HG03439 (cell line): Measurements from ENCODE around the gene SLC66A1.

Source experiments
- ATAC-seq: cut with Tn5 transposase; IDR thresholded peaks from one replicate; pipeline ENCODE4 v1.9.1; 2021; ENCODE audit warnings: mild to moderate bottlenecking, moderate library complexity; ENCODE audit not compliant: unreplicated experiment

Gene SLC66A1

DNA sequence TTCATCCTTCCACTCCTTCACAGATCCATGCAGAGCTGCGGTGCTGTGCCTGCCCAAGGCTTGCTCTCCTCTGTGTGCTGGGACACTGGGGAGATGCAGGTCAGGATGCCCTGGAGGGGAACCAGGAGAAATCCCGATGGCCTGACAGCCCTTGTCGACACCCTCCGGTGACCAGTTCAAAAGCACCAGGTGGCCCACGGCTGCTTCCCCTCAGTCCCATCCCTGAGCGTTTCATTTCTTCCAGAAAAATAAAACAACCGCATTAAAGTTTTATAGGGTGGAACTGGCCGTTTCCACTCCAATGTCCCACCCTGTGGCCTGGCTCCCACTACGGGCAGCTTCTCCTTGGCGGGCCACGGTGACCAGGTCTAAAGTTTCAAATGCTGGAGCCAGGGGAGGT is 48.3 kb downstream of the SLC66A1 start:
- no peak for ATAC-seq

DNA sequence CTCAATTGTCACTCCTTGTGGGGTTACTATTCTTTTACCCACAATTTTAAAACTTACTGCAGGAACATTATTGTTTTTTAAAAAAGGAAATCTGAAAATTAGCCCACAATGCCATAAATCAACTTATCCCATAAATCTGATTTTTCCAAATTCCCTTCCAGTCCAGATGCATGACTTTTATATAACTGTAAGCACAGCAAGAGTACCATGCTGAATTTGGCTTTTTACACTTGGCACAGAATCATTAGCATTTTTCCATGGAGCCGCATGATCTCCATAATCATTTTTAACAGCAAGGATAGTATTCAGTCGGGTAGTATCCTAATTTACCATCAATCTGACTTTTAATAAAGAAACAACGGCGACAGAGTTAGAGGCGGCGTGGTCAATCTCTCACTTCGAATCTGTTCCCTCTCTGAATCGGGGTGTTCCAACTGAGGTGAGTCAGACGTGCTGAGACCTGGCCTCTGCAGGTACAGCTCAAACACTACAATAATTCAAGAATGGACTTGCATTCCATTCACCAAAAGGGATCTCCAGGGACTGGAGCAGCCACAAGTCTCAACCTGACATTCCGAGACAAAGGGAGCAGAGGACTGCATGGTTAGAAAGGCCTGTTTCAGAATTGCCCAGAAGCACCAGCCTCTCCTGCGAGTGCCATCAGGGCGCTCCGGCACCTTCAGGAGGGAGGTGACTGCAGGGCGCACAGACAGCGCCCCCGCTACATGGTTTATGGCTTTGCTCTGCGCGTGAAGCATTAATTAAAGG is 48.9 kb downstream of the SLC66A1 start:
- ATAC-seq: no peak

DNA sequence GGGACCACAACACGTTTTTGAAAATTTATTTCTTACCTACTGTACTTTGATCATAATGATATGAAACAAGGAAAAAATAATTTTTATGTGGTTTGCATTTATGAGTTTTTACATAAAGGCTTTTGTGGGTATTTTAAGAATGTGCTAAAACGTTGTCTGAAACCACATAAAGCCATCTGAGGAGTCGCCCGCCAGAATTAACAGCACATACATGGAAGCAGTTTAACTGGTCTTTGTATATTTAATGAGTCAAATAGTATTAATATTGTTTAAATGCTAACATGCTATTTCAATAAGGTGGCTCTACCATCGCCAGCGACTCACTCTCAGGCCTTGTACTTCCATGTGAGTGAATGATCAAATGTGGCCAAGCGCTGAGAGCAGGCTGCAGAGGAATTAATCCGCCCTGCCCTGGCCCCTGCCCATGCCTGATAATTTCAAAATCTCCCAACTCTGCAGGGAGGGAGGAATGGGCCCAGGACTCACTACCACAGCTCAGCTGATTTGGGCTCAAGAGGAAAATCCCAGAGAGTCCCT is 49.6 kb downstream of the SLC66A1 start:
- ATAC-seq: no peak

DNA sequence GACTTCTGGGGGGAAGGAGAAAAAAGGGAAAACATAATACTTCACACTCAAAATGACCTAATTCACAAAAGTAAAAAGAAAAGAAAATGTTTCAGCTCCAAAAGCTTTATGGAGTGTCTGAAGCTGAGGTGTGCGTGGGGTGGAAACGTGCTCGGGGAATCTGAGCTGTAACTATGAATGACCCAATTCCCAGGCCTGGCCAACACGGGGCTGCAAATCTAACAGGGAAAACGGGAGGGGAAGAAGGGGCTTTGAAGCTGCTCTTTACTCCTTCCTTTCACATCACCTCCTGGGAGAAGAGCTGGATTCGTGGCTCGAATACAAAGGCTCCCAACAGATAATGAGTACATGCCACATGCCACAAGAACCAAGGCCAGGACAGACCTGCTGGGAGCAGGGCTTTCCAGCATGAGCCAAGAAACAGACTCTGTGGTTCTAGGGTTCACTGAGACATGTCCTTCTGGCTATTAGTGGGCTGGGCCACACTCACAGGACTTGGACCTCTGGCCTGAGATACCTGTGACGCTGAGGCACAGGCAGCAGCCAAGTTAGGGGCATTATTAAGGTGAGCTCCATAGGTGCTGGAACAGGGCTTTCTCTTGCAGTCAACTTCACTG is 51.5 kb downstream of the SLC66A1 start:
- ATAC-seq: no peak

GRCh38 chr1:19365721-19366120 is 53.6 kb downstream of the SLC66A1 start:
- no peak for ATAC-seq

DNA sequence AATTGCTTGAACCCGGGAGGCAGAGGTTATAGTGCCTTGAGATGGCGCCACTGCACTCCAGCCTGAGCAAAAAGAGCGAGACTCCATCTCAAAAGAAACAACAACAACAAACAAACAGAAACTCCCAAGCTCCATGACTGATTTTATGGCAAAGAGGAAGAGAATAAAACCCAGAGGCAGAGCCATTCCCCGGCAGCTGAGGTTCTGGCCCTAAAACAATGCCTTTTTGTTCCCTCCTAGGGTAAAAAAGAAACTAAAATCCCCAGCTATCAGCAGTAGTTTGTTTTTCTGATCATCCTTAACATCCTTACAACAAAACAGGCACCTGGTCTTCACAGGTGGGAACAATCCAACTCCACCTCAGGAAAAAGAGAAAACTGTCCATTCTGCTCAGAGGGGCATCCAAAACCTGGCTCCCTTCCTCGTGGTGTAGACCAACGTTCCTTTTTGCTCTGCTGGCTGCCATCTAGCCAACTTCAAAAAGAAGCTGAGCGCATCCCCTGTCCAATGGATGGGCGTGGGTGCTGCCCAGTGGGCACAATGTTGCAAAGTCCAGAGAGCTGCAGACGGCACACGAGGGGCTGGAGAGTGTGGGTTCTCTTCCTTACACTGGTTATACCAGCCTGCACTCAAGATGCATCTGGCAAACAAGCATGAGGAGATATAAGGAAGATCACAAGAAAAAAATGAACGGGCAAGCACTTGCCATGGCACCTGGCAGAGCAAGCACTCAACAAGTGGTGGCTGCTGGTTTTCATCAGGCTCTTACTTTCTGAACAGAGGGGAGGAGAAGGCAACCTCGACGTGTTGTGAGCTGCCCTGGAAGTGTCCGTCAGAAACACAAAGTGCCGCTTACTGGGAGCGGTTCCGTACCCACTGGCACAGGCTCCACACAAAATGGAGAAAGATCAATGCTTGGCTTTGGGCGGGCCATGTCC is 54.7 kb downstream of the SLC66A1 start:
- no peak for ATAC-seq

GRCh38 chr1:19367584-19368041 is 55.5 kb downstream of the SLC66A1 start:
- ATAC-seq: no peak

GRCh38 chr1:19368050-19368449 is 55.9 kb downstream of the SLC66A1 start:
- no peak for ATAC-seq

GRCh38 chr1:19368964-19369363 is 56.8 kb downstream of the SLC66A1 start:
- ATAC-seq: no peak

GRCh38 chr1:19369396-19370090 is 57.4 kb downstream of the SLC66A1 start:
- no peak for ATAC-seq

DNA sequence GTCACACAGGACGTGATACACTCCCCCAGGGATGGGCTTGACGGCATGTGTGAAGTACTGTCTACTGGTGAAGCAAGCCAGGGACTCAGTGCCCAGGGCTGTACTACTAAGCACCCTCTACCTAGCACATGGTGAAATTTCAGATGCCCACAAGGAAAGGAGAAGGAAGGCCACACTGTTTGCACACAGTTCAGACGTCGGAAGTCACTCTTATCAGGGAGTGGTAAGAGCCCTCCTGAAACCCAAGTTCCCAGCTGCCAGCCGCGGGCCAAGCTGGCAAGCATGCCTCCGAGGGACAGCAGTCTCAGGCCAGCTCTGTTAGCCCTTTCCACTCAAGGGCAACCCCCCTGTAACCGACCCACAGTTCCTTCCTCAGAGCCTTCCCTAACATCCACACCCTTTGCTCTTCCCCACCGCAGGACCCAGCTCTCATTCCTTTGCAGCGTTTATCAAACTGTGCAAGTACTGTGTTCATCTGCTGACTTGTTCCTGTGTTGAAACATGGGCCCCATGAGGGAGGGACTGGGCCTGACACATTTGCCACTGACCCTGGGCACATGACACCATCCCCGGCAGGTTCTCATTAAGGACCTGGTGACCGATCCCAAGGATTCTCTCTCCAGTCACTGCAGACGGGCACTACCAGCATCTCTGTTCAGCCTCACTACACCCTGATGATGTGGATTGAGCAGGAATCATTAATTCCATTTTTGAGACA is 58.5 kb downstream of the SLC66A1 start:
- no peak for ATAC-seq

DNA sequence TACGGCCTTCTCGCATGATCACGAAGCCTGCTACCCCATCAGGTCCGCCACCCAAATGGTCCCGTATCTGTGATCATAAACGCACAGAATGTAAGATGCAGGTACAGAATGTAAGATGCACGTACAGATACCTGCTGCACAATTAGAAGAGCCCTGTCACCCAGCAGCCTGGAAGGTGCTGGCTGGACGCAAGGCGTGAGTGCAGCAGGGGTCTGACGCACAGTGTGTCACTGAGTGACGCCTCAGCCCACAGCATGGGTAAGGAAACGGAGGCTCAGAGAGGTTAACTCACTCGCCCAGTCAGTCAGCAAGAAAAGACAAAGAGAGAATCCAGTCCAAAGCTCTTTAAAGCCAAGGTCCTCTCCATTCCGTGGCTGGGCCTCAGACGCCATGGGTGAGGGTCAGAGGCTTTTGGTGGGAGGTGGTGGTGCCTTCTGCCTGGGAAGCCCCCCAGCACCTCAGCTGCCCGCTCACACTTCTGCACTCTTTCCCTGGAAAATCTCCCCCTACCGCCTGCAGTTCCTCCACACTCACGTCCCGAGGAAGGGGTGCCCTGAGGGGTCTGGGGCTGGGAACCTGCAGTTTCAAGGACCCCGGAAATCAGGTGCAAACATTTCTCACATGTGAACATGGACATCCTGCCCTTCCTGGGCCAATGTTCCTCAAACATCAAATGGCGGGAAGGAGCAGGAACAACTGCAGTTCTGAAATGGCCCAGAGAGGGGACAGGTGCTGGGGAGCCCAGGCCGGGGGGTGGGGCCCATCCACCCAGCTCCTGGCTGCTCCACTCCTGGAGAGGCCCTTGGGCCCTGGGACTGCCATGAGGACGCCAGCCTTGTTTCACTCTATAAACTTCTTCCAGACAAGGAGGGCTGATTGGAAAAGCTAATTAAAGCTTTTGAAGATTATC is 59.4 kb downstream of the SLC66A1 start:
- no peak for ATAC-seq

GRCh38 chr1:19372136-19372514 is 60.0 kb downstream of the SLC66A1 start:
- no peak for ATAC-seq

DNA sequence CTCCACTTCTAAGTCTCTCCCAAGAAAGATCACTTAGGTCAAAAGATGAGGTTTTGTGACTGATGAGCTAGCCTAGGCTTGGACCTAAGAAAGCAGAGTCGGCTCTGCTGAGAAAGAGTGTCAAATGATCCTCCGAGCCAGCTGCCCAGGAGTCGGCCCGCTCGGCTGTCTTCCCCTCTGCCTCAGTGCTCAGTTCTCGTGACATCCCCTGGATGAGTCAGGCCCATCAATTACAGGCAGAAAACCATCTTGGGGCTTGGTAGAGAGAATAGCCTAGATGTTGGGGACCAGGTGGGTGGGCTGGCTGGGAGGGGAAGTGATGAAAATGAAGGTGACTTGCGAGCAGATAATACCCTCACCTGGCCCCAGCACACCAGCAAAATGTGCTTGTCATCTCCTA is 60.5 kb downstream of the SLC66A1 start:
- ATAC-seq: no peak

GRCh38 chr1:19373211-19374082 is 61.3 kb downstream of the SLC66A1 start:
- no peak for ATAC-seq

- no peak for ATAC-seq
These were observed 62.1 kb downstream of the SLC66A1 start for GRCh38 chr1:19374083-19374801.

DNA sequence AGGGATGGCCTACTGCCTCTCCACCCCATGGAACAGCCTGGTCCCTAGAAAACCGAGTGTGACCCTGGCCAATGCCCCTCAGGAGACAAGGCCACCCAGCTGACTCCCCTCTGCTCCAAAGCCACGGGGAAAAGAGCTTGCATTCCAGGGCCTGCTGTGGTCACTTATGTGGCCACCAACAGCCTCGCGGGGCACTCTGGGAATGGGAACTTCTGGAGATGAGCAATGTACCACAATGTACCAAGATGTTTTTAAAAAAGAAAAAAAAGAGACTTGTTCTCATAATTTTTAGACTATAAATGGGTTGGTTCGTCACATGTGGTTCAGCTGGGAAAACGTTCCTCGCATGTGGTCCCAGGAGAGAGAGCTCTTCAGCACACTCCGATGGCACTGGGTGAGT is 62.8 kb downstream of the SLC66A1 start:
- ATAC-seq: no peak
